Measurements from ENCODE around the gene HP.

HP gene

GRCh38 chr16:72033437-72033836, 20.9 kb upstream of the HP start:
- Histone ChIP-seq H3K27me3 (replicated peaks; ENCODE audit: control insufficient read depth, insufficient read depth, low read length) (no peaks in the 10 kb centered on the region), H3K36me3 (ENCODE audit: control insufficient read depth, insufficient read depth, low read length) (no peaks in the 10 kb centered on the region; the same call in 1 of the 2 replicates), H3K4me3 (replicated peaks; ENCODE audit: low read depth, low read length) (no peak overlapping the region)
- no peak for DNase-seq (ENCODE audit: extremely low read depth, insufficient read length)
- no peak for TF ChIP-seq CTCF (IDR thresholded peaks at IDR 0.05; ENCODE audit: insufficient read depth, low read length, poor library complexity, severe bottlenecking)

GRCh38 chr16:72036098-72036497, 18.2 kb upstream of the HP start:
- Histone ChIP-seq H3K27me3 (replicated peaks; ENCODE audit: control insufficient read depth, insufficient read depth, low read length) (no peaks in the 10 kb centered on the region), H3K4me3 (replicated peaks; ENCODE audit: low read depth, low read length) (no peak overlapping the region), H3K36me3 (ENCODE audit: control insufficient read depth, insufficient read depth, low read length) (no peaks in the 10 kb centered on the region)
- no peak for TF ChIP-seq CTCF (IDR thresholded peaks at IDR 0.05; ENCODE audit: insufficient read depth, low read length, poor library complexity, severe bottlenecking)
- no peak for DNase-seq (ENCODE audit: extremely low read depth, insufficient read length)

GRCh38 chr16:72042157-72042660, 12.1 kb upstream of the HP start:
- H3K27me3 ChIP-seq (replicated peaks; ENCODE audit: control insufficient read depth, insufficient read depth, low read length), result no peaks in the 10 kb centered on the region
- H3K36me3 ChIP-seq (ENCODE audit: control insufficient read depth, insufficient read depth, low read length), result no peaks in the 10 kb centered on the region
- no peak for TF ChIP-seq CTCF (IDR thresholded peaks at IDR 0.05; ENCODE audit: insufficient read depth, low read length, poor library complexity, severe bottlenecking)
- H3K4me3 ChIP-seq (replicated peaks; ENCODE audit: low read depth, low read length), result no peak overlapping the region
- DNase-seq (ENCODE audit: extremely low read depth, insufficient read length), result no peak

GRCh38 chr16:72043058-72043457, 11.2 kb upstream of the HP start:
- no peaks in the 10 kb centered on the region for H3K27me3 ChIP-seq (replicated peaks; ENCODE audit: control insufficient read depth, insufficient read depth, low read length)
- no peaks in the 10 kb centered on the region for H3K36me3 ChIP-seq (ENCODE audit: control insufficient read depth, insufficient read depth, low read length)
- TF ChIP-seq CTCF (IDR thresholded peaks at IDR 0.05; ENCODE audit: insufficient read depth, low read length, poor library complexity, severe bottlenecking), result no peak
- H3K4me3 ChIP-seq (replicated peaks; ENCODE audit: low read depth, low read length), result no peak overlapping the region
- no peak for DNase-seq (ENCODE audit: extremely low read depth, insufficient read length)

GRCh38 chr16:72043539-72043938, 10.8 kb upstream of the HP start:
- DNase-seq (ENCODE audit: extremely low read depth, insufficient read length), result no peak
- H3K36me3 ChIP-seq (ENCODE audit: control insufficient read depth, insufficient read depth, low read length), result no peaks in the 10 kb centered on the region
- no peak for TF ChIP-seq CTCF (IDR thresholded peaks at IDR 0.05; ENCODE audit: insufficient read depth, low read length, poor library complexity, severe bottlenecking)
- H3K4me3 ChIP-seq (replicated peaks; ENCODE audit: low read depth, low read length), result no peak overlapping the region
- H3K27me3 ChIP-seq (replicated peaks; ENCODE audit: control insufficient read depth, insufficient read depth, low read length), result no peaks in the 10 kb centered on the region

GRCh38 chr16:72044296-72044695, 10.0 kb upstream of the HP start:
- no peaks in the 10 kb centered on the region for H3K36me3 ChIP-seq (ENCODE audit: control insufficient read depth, insufficient read depth, low read length)
- no peak for DNase-seq (ENCODE audit: extremely low read depth, insufficient read length)
- no peaks in the 10 kb centered on the region for H3K27me3 ChIP-seq (replicated peaks; ENCODE audit: control insufficient read depth, insufficient read depth, low read length)
- TF ChIP-seq CTCF (IDR thresholded peaks at IDR 0.05; ENCODE audit: insufficient read depth, low read length, poor library complexity, severe bottlenecking), result no peak
- H3K4me3 ChIP-seq (replicated peaks; ENCODE audit: low read depth, low read length), result no peak overlapping the region

All from GM06990 (cell line).